Neuronal stem cell (in vitro differentiated cells): ENCODE measurements around the gene TMEM132C.

Experiments used
- DNase-seq: peaks from one replicate; pipeline ENCODE4 v3.0.0-alpha.2; 2013; ENCODE audit warnings: low spot score
- H2AFZ ChIP-seq: one replicate; pipeline ENCODE4 v1.6.1; 2013; ENCODE audit warnings: mild to moderate bottlenecking, low read length, inconsistent platforms
- H2AK5ac ChIP-seq: 2 replicates; pipeline ENCODE4 v1.6.1; 2013; ENCODE audit warnings: low read depth, mild to moderate bottlenecking, inconsistent platforms, low read length, moderate library complexity, mixed read lengths
- H2BK120ac ChIP-seq: 2 replicates; pipeline ENCODE4 v1.6.1; 2013; ENCODE audit warnings: low read depth, mild to moderate bottlenecking, inconsistent platforms, low read length, moderate library complexity, mixed read lengths
- H2BK12ac ChIP-seq: one replicate; pipeline ENCODE4 v1.6.1; 2013; ENCODE audit warnings: low read length, inconsistent platforms
- H2BK15ac ChIP-seq: 2 replicates; pipeline ENCODE4 v1.6.1; 2013; ENCODE audit warnings: mild to moderate bottlenecking, low read length, inconsistent platforms, mixed read lengths
- H2BK5ac ChIP-seq: one replicate; pipeline ENCODE4 v1.6.1; 2013; ENCODE audit warnings: inconsistent platforms, mild to moderate bottlenecking, low read length, moderate library complexity
- H3K14ac ChIP-seq: one replicate; pipeline ENCODE4 v1.6.1; 2013; ENCODE audit warnings: low read length, inconsistent platforms
- H3K18ac ChIP-seq: 2 replicates; pipeline ENCODE4 v1.6.1; 2013; ENCODE audit warnings: low read length, inconsistent platforms
- H3K23ac ChIP-seq: 2 replicates; pipeline ENCODE4 v1.6.1; 2013; ENCODE audit warnings: low read depth, mild to moderate bottlenecking, mixed read lengths, low read length, inconsistent platforms; ENCODE audit not compliant: poor library complexity
- H3K27ac ChIP-seq: replicated peaks from 3 replicates; pipeline ENCODE4 v1.5.1; 2013; ENCODE audit warnings: low read length, inconsistent platforms
- H3K27me3 ChIP-seq, 3 experiments: 2 replicates each; pipeline ENCODE4 v1.6.1; 2013; ENCODE audit warnings: low read length in 3 of 3, mild to moderate bottlenecking in 2 of 3, inconsistent platforms in 1 of 3, low read depth in 1 of 3, mixed read lengths in 1 of 3, moderate library complexity in 1 of 3; ENCODE audit not compliant: control insufficient read depth in 3 of 3, insufficient read depth in 3 of 3
- H3K36me3 ChIP-seq, 2 donors: replicated peaks in 1 of 2; 2 replicates each; pipeline ENCODE4 v1.6.1; 2013; ENCODE audit warnings: low read length in 2 of 2; ENCODE audit not compliant: control insufficient read depth in 2 of 2, insufficient read depth in 2 of 2
- H3K4ac ChIP-seq: 2 replicates; pipeline ENCODE4 v1.6.1; 2013; ENCODE audit warnings: inconsistent platforms, mild to moderate bottlenecking, low read length, moderate library complexity
- H3K4me1 ChIP-seq, 2 donors: 1 replicate in 1 of 2; 2 replicates in 1 of 2; pipeline ENCODE4 v1.6.1; 2013; ENCODE audit warnings: low read length in 2 of 2, low read depth in 1 of 2; ENCODE audit not compliant: control insufficient read depth in 2 of 2, insufficient read depth in 1 of 2
- H3K4me2 ChIP-seq: one replicate; pipeline ENCODE4 v1.6.1; 2013; ENCODE audit warnings: mild to moderate bottlenecking, low read length, inconsistent platforms; ENCODE audit not compliant: insufficient read depth, poor library complexity, severe bottlenecking
- H3K4me3 ChIP-seq, 2 donors: 2 replicates each; pipeline ENCODE4 v1.5.1; 2013; ENCODE audit warnings: low read length in 2 of 2, mild to moderate bottlenecking in 2 of 2, inconsistent platforms in 1 of 2, moderate library complexity in 1 of 2
- H3K79me1 ChIP-seq: one replicate; pipeline ENCODE4 v1.6.1; 2013; ENCODE audit warnings: low read depth, mild to moderate bottlenecking, inconsistent platforms, low read length, moderate library complexity
- H3K9ac ChIP-seq: one replicate; pipeline ENCODE4 v1.6.1; 2013; ENCODE audit warnings: mild to moderate bottlenecking, low read depth, low read length, inconsistent platforms; ENCODE audit not compliant: poor library complexity
- H3K9me3 ChIP-seq, 2 donors: replicated peaks in 1 of 2; 2 replicates each; pipeline versions ENCODE3 to v1.6.1; 2013; ENCODE audit warnings: low read length in 2 of 2, mild to moderate bottlenecking in 2 of 2, inconsistent platforms in 1 of 2, low read depth in 1 of 2, mixed read lengths in 1 of 2, moderate library complexity in 1 of 2; ENCODE audit not compliant: control insufficient read depth in 2 of 2, insufficient read depth in 1 of 2
- H4K8ac ChIP-seq: one replicate; pipeline ENCODE4 v1.6.1; 2013; ENCODE audit warnings: low read depth, mild to moderate bottlenecking, inconsistent platforms, low read length, moderate library complexity
- H4K91ac ChIP-seq: one replicate; pipeline ENCODE4 v1.6.1; 2013; ENCODE audit warnings: low read length, low read depth, mild to moderate bottlenecking, inconsistent platforms; ENCODE audit not compliant: poor library complexity
- WGBS, 2 donors: extraction: QIAGEN DNeasy Blood & Tissue Kit; methylation state at CpG; one replicate each; pipeline ENCODE4 v1.1.7; 2013; ENCODE audit warnings: missing lambda C conversion rate in 2 of 2, mixed read lengths in 1 of 2; ENCODE audit not compliant: insufficient read length in 2 of 2, insufficient replicate concordance in 1 of 2; ENCODE audit errors: extremely low coverage in 2 of 2; 5-methylcytosine and 5-hydroxymethylcytosine counted together

TMEM132C gene

DNA sequence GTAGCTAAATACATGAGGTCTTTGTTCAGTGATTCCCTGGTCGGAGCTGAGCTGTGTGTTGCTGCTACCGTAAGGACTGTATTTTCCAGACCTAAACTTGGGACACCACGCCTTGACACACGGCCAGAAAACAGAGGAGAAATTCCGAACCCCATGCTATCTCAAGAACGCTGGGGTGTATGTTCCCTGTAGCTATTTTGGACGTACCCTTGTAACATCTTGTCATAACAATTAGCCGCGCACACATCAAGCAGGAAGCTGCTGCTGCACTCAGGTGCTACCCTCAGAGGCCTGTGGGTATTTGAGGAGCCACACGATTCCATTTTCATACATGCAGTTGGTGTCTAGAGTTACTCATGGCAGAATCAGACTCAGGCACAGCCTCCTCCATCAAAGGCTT, 255.0 kb downstream of the TMEM132C start:
- no peaks in the 10 kb centered on the region for H3K27me3 ChIP-seq
- no peak overlapping the region for H4K91ac ChIP-seq
- no peak overlapping the region for H2BK120ac ChIP-seq
- no peak overlapping the region for H3K14ac ChIP-seq
- no peak overlapping the region for H2AK5ac ChIP-seq
- DNase-seq: no peak
- peaks cover 3 to 13% of the 10 kb centered on the region in 2 donors for H3K9me3 ChIP-seq
- no peak overlapping the region for H3K4ac ChIP-seq
- no peak overlapping the region for H2BK5ac ChIP-seq
- H2BK15ac ChIP-seq: no peak overlapping the region
- no peak overlapping the region for H2AFZ ChIP-seq
- no peaks in the 10 kb centered on the region for H3K36me3 ChIP-seq
- no peak overlapping the region for H3K27ac ChIP-seq
- H3K18ac ChIP-seq: no peak overlapping the region
- no peak overlapping the region for H3K4me2 ChIP-seq
- H3K4me1 ChIP-seq: peaks cover 0 to 2% of the 10 kb centered on the region in 2 donors
- H3K9ac ChIP-seq: no peak overlapping the region
- WGBS, 2 donors: no CpG with 5 or more reads among the region's 10 CpGs
- H3K23ac ChIP-seq: no peak overlapping the region
- no peak overlapping the region for H4K8ac ChIP-seq
- no peak overlapping the region for H3K4me3 ChIP-seq
- no peaks in the 10 kb centered on the region for H3K79me1 ChIP-seq
- no peak overlapping the region for H2BK12ac ChIP-seq

DNA sequence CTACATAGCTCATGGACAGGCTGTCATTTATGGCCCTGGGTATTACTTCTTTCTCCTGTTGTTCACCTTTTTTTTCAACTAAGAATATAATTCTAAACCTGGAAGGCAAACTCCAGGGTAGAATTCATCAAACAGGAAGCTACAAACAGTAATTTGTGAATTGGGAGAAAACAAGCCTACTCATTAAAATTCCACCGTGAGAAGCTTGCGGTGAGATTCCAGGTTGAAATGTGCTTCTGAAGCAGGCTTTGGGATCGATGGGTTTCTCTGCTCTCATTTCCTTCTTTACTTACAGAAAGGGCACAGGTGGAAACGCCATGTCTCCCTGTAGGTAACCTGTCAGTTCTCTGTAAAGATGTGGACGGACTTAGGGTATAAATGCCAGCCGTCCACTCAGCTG, 257.5 kb downstream of the TMEM132C start:
- no CpG with 5 or more reads among the region's 6 CpGs for WGBS, 2 donors
- Histone ChIP-seq H3K27ac (no peak overlapping the region), H3K9ac (no peak overlapping the region), H2AFZ (no peak overlapping the region), H2BK15ac (no peak overlapping the region), H3K4me1 (no peaks in the 10 kb centered on the region), H2AK5ac (no peak overlapping the region), H3K79me1 (no peaks in the 10 kb centered on the region), H3K36me3 (no peaks in the 10 kb centered on the region), H3K4me3 (no peak overlapping the region), H4K91ac (no peak overlapping the region), H3K23ac (no peak overlapping the region), H3K4ac (no peak overlapping the region), H2BK12ac (no peak overlapping the region), H2BK120ac (no peak overlapping the region), H4K8ac (no peak overlapping the region), H3K18ac (no peak overlapping the region), H3K4me2 (no peak overlapping the region), H3K9me3 (peaks cover 3 to 13% of the 10 kb centered on the region in 2 donors), H3K27me3 (no peaks in the 10 kb centered on the region), H2BK5ac (no peak overlapping the region), H3K14ac (no peak overlapping the region)
- no peak for DNase-seq

DNA sequence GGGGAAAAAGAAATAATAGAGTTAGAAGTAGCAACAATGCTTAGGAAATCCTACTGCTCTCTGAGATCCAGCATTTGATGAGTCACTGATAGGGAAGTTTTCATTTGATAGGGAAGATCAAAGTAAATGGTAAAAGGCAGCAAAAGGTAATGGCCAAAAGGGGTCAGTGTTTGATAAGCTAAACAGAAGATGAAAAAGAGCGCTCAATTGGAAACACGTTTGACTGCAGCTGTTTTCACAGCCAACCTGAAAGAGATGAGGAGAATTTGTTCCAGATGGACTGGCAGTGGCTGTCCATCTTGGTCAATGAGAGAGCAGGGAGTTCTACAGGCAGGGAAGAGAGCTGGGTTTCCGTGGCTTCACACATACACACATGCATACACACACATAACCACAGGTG, 264.2 kb downstream of the TMEM132C start:
- Histone ChIP-seq H3K9me3 (no peaks in the 10 kb centered on the region), H3K4me2 (no peak overlapping the region), H3K27ac (no peak overlapping the region), H3K36me3 (no peaks in the 10 kb centered on the region), H2BK15ac (no peak overlapping the region), H4K8ac (no peak overlapping the region), H4K91ac (no peak overlapping the region), H3K23ac (no peak overlapping the region), H3K9ac (no peak overlapping the region), H3K79me1 (no peaks in the 10 kb centered on the region), H3K4me1 (no peaks in the 10 kb centered on the region), H3K27me3 (no peaks in the 10 kb centered on the region), H3K18ac (no peak overlapping the region), H2BK5ac (no peak overlapping the region), H3K14ac (no peak overlapping the region), H2BK12ac (no peak overlapping the region), H2AFZ (no peak overlapping the region), H3K4ac (no peak overlapping the region), H2AK5ac (no peak overlapping the region), H2BK120ac (no peak overlapping the region), H3K4me3 (no peak overlapping the region)
- DNase-seq: peak; percentile 52
- WGBS, 2 donors: no CpG with 5 or more reads among the region's 3 CpGs

DNA sequence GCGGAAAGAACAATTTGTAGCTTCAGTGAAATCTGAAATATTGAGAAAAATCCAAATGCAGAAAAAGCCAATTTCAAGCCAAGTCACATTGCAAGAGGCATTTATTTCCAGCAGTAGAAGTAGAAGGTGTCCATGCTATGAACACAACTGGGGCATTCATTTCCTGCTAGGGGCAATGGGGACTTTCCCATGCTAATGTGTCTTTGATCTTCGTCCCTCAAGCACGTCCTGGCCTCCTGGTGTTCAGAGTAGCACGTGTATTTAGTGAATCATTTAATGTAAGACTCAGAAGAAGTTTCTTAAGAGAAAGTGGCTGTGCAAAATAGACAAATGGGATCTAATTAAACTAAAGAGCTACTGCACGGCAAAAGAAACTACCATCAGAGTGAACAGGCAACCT, 267.9 kb downstream of the TMEM132C start:
- Histone ChIP-seq H3K18ac (no peak overlapping the region), H2BK15ac (no peak overlapping the region), H3K27me3 (no peaks in the 10 kb centered on the region), H2AK5ac (no peak overlapping the region), H2BK5ac (no peak overlapping the region), H3K36me3 (no peaks in the 10 kb centered on the region), H3K23ac (no peak overlapping the region), H3K14ac (no peak overlapping the region), H4K8ac (no peak overlapping the region), H3K4ac (no peak overlapping the region), H3K27ac (no peak overlapping the region), H3K9me3 (peaks cover 0 to 7% of the 10 kb centered on the region in 2 donors), H2BK12ac (no peak overlapping the region), H4K91ac (no peak overlapping the region), H3K4me2 (no peak overlapping the region), H3K79me1 (no peaks in the 10 kb centered on the region), H2BK120ac (no peak overlapping the region), H2AFZ (no peak overlapping the region), H3K4me3 (no peak overlapping the region), H3K9ac (no peak overlapping the region), H3K4me1 (no peaks in the 10 kb centered on the region)
- WGBS, 2 donors: no CpG with 5 or more reads among the region's 5 CpGs
- DNase-seq: no peak
